ENCODE results near the gene GAS5. TPM values are rescaled to one million over a fixed set of nuclear protein-coding genes. Genes with fewer than 3 reads are reported as not detected.
"Not testable (repeated sequence)": the region's sequence is repeated elsewhere in the genome, so short reads cannot be mapped to it uniquely, and the experiment has no call there.

Gene GAS5
- total and polyA plus RNA-seq, 4 donors, result 28.6 to 84.8 (median 58.5) TPM

- TF ChIP-seq YY1 (IDR thresholded peaks at IDR 0.05) (no peak), HNF4A (conservative IDR thresholded peaks at IDR 0.05) (no peak), HNF4G (IDR thresholded peaks at IDR 0.05) (no peak)
- H3K36me3 ChIP-seq (ENCODE audit: control insufficient read depth in 4 of 4, insufficient read depth in 3 of 4, low read depth in 1 of 4, low read length in 3 of 4), result peaks cover 4 to 36% (median 27%) of the 10 kb centered on the region in 4 donors
- no peak overlapping the region for H3K4me3 ChIP-seq (ENCODE audit: low read depth in 1 of 3, low read length in 3 of 3)
- no peak for DNase-seq (ENCODE audit: low spot score)
- 90% methylated on average over 1 of the region's 1 CpG for WGBS
- no peaks in the 10 kb centered on the region for H3K9me3 ChIP-seq (ENCODE audit: control insufficient read depth in 4 of 4, low read length in 3 of 4)
- H3K27ac ChIP-seq (ENCODE audit: low read depth in 1 of 2, low read length in 2 of 2), result no peak overlapping the region
- no peak overlapping the region for H3K9ac ChIP-seq (ENCODE audit: low read depth in 1 of 2, low read length in 2 of 2)
- H3K27me3 ChIP-seq (ENCODE audit: control insufficient read depth in 4 of 4, insufficient read depth in 4 of 4, low read length in 3 of 4), result no peaks in the 10 kb centered on the region
- H3K4me1 ChIP-seq (ENCODE audit: control insufficient read depth in 4 of 4, insufficient read depth in 4 of 4, low read length in 3 of 4), result no peaks in the 10 kb centered on the region
These were observed 7.7 kb downstream of the GAS5 start for GRCh38 chr1:173860065-173860464.

GRCh38 chr1:173859547-173859946 is 8.2 kb downstream of the GAS5 start:
- peaks cover 2 to 32% (median 23%) of the 10 kb centered on the region in 4 donors for H3K36me3 ChIP-seq (ENCODE audit: control insufficient read depth in 4 of 4, insufficient read depth in 3 of 4, low read depth in 1 of 4, low read length in 3 of 4)
- H3K4me3 ChIP-seq (ENCODE audit: low read depth in 1 of 3, low read length in 3 of 3); H3K27ac ChIP-seq (ENCODE audit: low read depth in 1 of 2, low read length in 2 of 2); H3K9me3 ChIP-seq (ENCODE audit: control insufficient read depth in 4 of 4, low read length in 3 of 4); H3K4me1 ChIP-seq (ENCODE audit: control insufficient read depth in 4 of 4, insufficient read depth in 4 of 4, low read length in 3 of 4); H3K27me3 ChIP-seq (ENCODE audit: control insufficient read depth in 4 of 4, insufficient read depth in 4 of 4, low read length in 3 of 4); DNase-seq (ENCODE audit: low spot score); H3K9ac ChIP-seq (ENCODE audit: low read depth in 1 of 2, low read length in 2 of 2): not testable (repeated sequence)
- WGBS, result 98% methylated on average over 5 of the region's 5 CpGs

GRCh38 chr1:173857363-173857917 is 10.3 kb downstream of the GAS5 start:
- Histone ChIP-seq H3K9ac (ENCODE audit: low read depth in 1 of 2, low read length in 2 of 2) (no peak overlapping the region), H3K27ac (ENCODE audit: low read depth in 1 of 2, low read length in 2 of 2) (no peak overlapping the region), H3K36me3 (ENCODE audit: control insufficient read depth in 4 of 4, insufficient read depth in 3 of 4, low read depth in 1 of 4, low read length in 3 of 4) (peaks cover 2 to 11% (median 6%) of the 10 kb centered on the region in 4 donors), H3K27me3 (ENCODE audit: control insufficient read depth in 4 of 4, insufficient read depth in 4 of 4, low read length in 3 of 4) (no peaks in the 10 kb centered on the region), H3K4me1 (ENCODE audit: control insufficient read depth in 4 of 4, insufficient read depth in 4 of 4, low read length in 3 of 4) (no peaks in the 10 kb centered on the region), H3K4me3 (ENCODE audit: low read depth in 1 of 3, low read length in 3 of 3) (no peak overlapping the region), H3K9me3 (ENCODE audit: control insufficient read depth in 4 of 4, low read length in 3 of 4) (no peaks in the 10 kb centered on the region)
- no peak for TF ChIP-seq REST (IDR thresholded peaks at IDR 0.05)
- no peak for TF ChIP-seq CTCF (IDR thresholded peaks at IDR 0.05; ENCODE audit: low read depth, low read length, missing input control)
- TF ChIP-seq HNF4G (IDR thresholded peaks at IDR 0.05), result no peak
- no peak for TF ChIP-seq EGR1 (IDR thresholded peaks at IDR 0.05; ENCODE audit: low read depth in 2 of 2)
- no peak for TF ChIP-seq TAF1 (conservative IDR thresholded peaks at IDR 0.05)
- no peak for TF ChIP-seq FOXA2 (IDR thresholded peaks at IDR 0.05)
- no peak for TF ChIP-seq RXRA (IDR thresholded peaks at IDR 0.05)
- no peak for TF ChIP-seq SP1 (IDR thresholded peaks at IDR 0.05)
- TF ChIP-seq ATF3 (IDR thresholded peaks at IDR 0.05), result no peak
- TF ChIP-seq HNF4A (conservative IDR thresholded peaks at IDR 0.05), result no peak
- no peak for TF ChIP-seq MAX (IDR thresholded peaks at IDR 0.05)
- DNase-seq (ENCODE audit: low spot score), result no peak
- WGBS, result 86% methylated on average over 4 of the region's 4 CpGs

All from liver (tissue), 9 donors.